Osteoblast (primary cell): ENCODE measurements around the gene OR5B12. TPM values are rescaled to one million over a fixed set of nuclear protein-coding genes. Genes with fewer than 3 reads are reported as not detected.

Source experiments
- DNase-seq: peaks from one replicate; pipeline ENCODE4 v3.0.0; 2011; ENCODE audit warnings: low spot score, mixed read lengths; ENCODE audit not compliant: insufficient read length; ENCODE audit errors: missing footprints
- H2AFZ ChIP-seq: 2 replicates; pipeline ENCODE4 v1.6.0; 2011; ENCODE audit warnings: mild to moderate bottlenecking, low read length
- H3K27ac ChIP-seq: 2 replicates; pipeline ENCODE4 v1.5.1; 2011; ENCODE audit warnings: mild to moderate bottlenecking, low read depth, low read length, moderate library complexity
- H3K27me3 ChIP-seq: 2 replicates; pipeline ENCODE4 v1.6.0; 2012; ENCODE audit warnings: mild to moderate bottlenecking, control low read depth, inconsistent platforms, low read length, moderate library complexity; ENCODE audit not compliant: insufficient read depth
- H3K36me3 ChIP-seq: 2 replicates; pipeline ENCODE4 v1.5.1; 2011; ENCODE audit warnings: mild to moderate bottlenecking, low read length, control low read depth, moderate library complexity; ENCODE audit not compliant: insufficient read depth
- H3K4me1 ChIP-seq: 2 replicates; pipeline ENCODE4 v1.5.1; 2011; ENCODE audit warnings: mild to moderate bottlenecking, low read length, control low read depth, moderate library complexity; ENCODE audit not compliant: insufficient read depth
- H3K4me2 ChIP-seq: 2 replicates; pipeline ENCODE4 v1.6.0; 2011; ENCODE audit warnings: mild to moderate bottlenecking, low read length; ENCODE audit not compliant: insufficient read depth
- H3K4me3 ChIP-seq: fragments of 200-600 bp; sonication (generic); 3 replicates; pipeline ENCODE4 v1.5.1; 2012; ENCODE audit warnings: mild to moderate bottlenecking, low read length, inconsistent platforms; ENCODE audit not compliant: insufficient read depth
- H3K79me2 ChIP-seq: 2 replicates; pipeline ENCODE4 v1.6.0; 2012; ENCODE audit warnings: mild to moderate bottlenecking, low read length, control low read depth, inconsistent platforms; ENCODE audit not compliant: insufficient read depth
- H3K9me3 ChIP-seq: 2 replicates; pipeline ENCODE4 v1.5.1; 2011; ENCODE audit warnings: low read depth, low read length, control low read depth
- H4K20me1 ChIP-seq: 2 replicates; pipeline ENCODE4 v1.6.0; 2012; ENCODE audit warnings: mild to moderate bottlenecking, low read length, control low read depth; ENCODE audit not compliant: insufficient read depth
- CTCF ChIP-seq: IDR thresholded peaks from 2 replicates; pipeline ENCODE4 v1.5.1; 2011; ENCODE audit warnings: mild to moderate bottlenecking, low read depth, low read length, moderate library complexity; ENCODE audit errors: extremely low read depth
- total RNA-seq: library from RNA; depleted of rRNA; stranded (reverse); fragments of >200 nt; gene quantifications from 2 replicates; pipeline ENCODE4 v1.2.3, GENCODE V29; 2012

OR5B12 gene
- total RNA-seq, 1 donor: not detected

- no peaks in the 10 kb centered on the region for H3K79me2 ChIP-seq
- TF ChIP-seq CTCF: no peak
- no peak overlapping the region for H3K27ac ChIP-seq
- H3K9me3 ChIP-seq: no peaks in the 10 kb centered on the region
- no peaks in the 10 kb centered on the region for H3K27me3 ChIP-seq
- H2AFZ ChIP-seq: no peak overlapping the region
- no peak overlapping the region for H3K4me2 ChIP-seq
- H3K36me3 ChIP-seq: no peaks in the 10 kb centered on the region
- H3K4me3 ChIP-seq: no peak overlapping the region
- H3K4me1 ChIP-seq: peaks cover 32% of the 10 kb centered on the region
- no peak for DNase-seq
- no peaks in the 10 kb centered on the region for H4K20me1 ChIP-seq
Measured at GRCh38 chr11:58390551-58391063, 51.4 kb downstream of the OR5B12 start.

Other genes starting within 250 kb of the OR5B12 start
- not detected in 2 replicates for gene OR1S2, start 238.1 kb downstream of the OR5B12 start, total RNA-seq
- not detected in 2 replicates for gene OR1S1, start 229.5 kb downstream of the OR5B12 start, total RNA-seq
- gene OR10Q1, start 213.3 kb downstream of the OR5B12 start, total RNA-seq: not detected in 2 replicates
- gene OR10W1, start 174.0 kb downstream of the OR5B12 start, total RNA-seq: not detected in 2 replicates
- gene OR5B17, start 83.2 kb downstream of the OR5B12 start, total RNA-seq: not detected in 2 replicates
- not detected in 2 replicates for gene OR5B3, start 35.4 kb downstream of the OR5B12 start, total RNA-seq
- gene OR5B2, start 14.1 kb downstream of the OR5B12 start, total RNA-seq: not detected in 2 replicates
- not detected in 2 replicates for gene OR5B21, start 65.9 kb upstream of the OR5B12 start, total RNA-seq
- 8.5 and 14.5 TPM in 2 replicates for gene LPXN, start 133.6 kb upstream of the OR5B12 start, total RNA-seq
- gene ZFP91, start 136.8 kb upstream of the OR5B12 start, total RNA-seq: 61.2 and 62.5 TPM in 2 replicates
- gene CNTF, start 180.4 kb upstream of the OR5B12 start, total RNA-seq: 1.4 and 1.8 TPM in 2 replicates